Psoas muscle (tissue), 8 donors: Measurements from ENCODE around the gene NME7. TPM values are rescaled to one million over a fixed set of nuclear protein-coding genes. Genes with fewer than 3 reads are reported as not detected.
A peak's percentile ranks its signal among the peaks of the same experiment; 100 is the strongest.

Experiments used
- ATAC-seq, 4 donors: fragments of 200-7000 bp; cut with Tn5 transposase; one replicate each; pipeline ENCODE4 v1.9.1; 2020; ENCODE audit warnings: moderate library complexity in 3 of 4, mild to moderate bottlenecking in 2 of 4
- DNase-seq, 2 donors: peaks; one replicate each; pipeline ENCODE4 v3.0.0-alpha.2; 2020
- H3K27ac ChIP-seq: fragments of 200-600 bp; one replicate; pipeline ENCODE4 v1.8.0; 2022
- H3K27me3 ChIP-seq, 3 donors: fragments of 200-600 bp in 1 of 3; one replicate each; pipeline versions ENCODE4 v1.6.1 to v1.8.0; 2013 to 2022; ENCODE audit warnings: low read length in 2 of 3, mild to moderate bottlenecking in 2 of 3, moderate library complexity in 1 of 3; ENCODE audit not compliant: insufficient read depth in 3 of 3
- H3K36me3 ChIP-seq, 2 donors: fragments of 200-600 bp in 1 of 2; one replicate each; pipeline versions ENCODE4 v1.6.1 to v1.8.0; 2013 to 2022; ENCODE audit warnings: low read depth in 1 of 2, mild to moderate bottlenecking in 1 of 2, moderate library complexity in 1 of 2; ENCODE audit not compliant: insufficient read depth in 1 of 2
- H3K4me1 ChIP-seq: fragments of 200-600 bp; one replicate; pipeline ENCODE4 v1.8.0; 2022
- H3K4me3 ChIP-seq: fragments of 200-600 bp; one replicate; pipeline ENCODE4 v1.8.0; 2022; ENCODE audit warnings: mild to moderate bottlenecking
- H3K9me3 ChIP-seq: fragments of 200-600 bp; one replicate; pipeline ENCODE4 v1.8.0; 2022
- WGBS, 3 donors: extraction: QIAGEN DNeasy Blood & Tissue Kit; methylation state at CpG; one replicate each; pipeline versions ENCODE4 v1.1.6 to v1.1.7; 2013; 5-methylcytosine and 5-hydroxymethylcytosine counted together
- intact Hi-C, 2 donors: fragments of 100-400 bp; cut with DNase I; formaldehyde crosslinking; loops; one replicate each; pipeline versions ENCODE4 v1.11.0 to v1.14.2; 2022
- polyA plus RNA-seq, 3 donors: library from polyadenylated mRNA; stranded (reverse); fragments of 200-250 nt; gene quantifications; one replicate each; pipeline ENCODE4 v1.2.3, GENCODE V29; 2013
- total RNA-seq, 4 donors: library from RNA; stranded (reverse); fragmentation: NEBNext Ultra II Directional in 2 of 4; extraction: Animal tissue kit (Norgen Biotek cat#: 25700) in 2 of 4; gene quantifications; one replicate each; pipeline versions ENCODE4 v1.2.1 to v1.2.4, GENCODE V29; 2021 to 2023
- TF ChIP-seq, protein P1 (sequence below): fragments of 200-600 bp; IDR thresholded peaks from one replicate; pipeline ENCODE4 v1.8.0; 2022; ENCODE audit warnings: antibody characterized with exemption
- donor health status: healthy with polysubstance abuse.
- donor health status: DM: no; HTN: no; CAD: no; lungs with moderate emphysema.
- donor health status: Bipolar disorder and iron deficiency.
- donor health status: healthy.
- donor health status: DM: yes; HTN: yes; CAD: no.
- donor health status: DM: no; HTN: no; CAD: no.
- donor health status: DM: no; HTN: no; CAD: no.
- donor health status: DM: yes; HTN: yes; CAD: no.

The NME7 gene
- total and polyA plus RNA-seq, 7 donors = 3.9 to 14.1 (median 4.8) TPM

DNA sequence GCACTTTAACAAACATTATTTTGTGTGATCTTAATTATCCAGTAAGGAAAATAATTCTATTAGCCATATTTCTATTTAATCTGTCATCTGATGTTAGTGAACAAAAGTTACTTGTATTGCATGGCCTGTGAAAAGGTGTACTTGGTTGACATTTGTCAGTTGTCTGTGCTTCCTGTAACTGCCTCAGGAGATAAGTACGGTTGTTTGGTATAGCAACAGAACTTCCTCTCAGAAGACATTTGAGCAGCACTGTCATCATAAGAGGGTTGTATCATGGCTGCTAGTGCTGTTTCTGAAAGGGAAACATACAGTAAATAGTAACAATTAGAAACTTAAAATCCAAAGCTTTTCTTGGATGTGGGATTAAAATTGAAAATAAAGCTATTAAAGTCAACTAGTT lies 3.8 kb upstream of the NME7 start:
- no peak overlapping the region for H3K4me3 ChIP-seq
- H3K4me1 ChIP-seq = peaks cover 18% of the 10 kb centered on the region
- no peak for ATAC-seq
- DNase-seq = no peak
- TF ChIP-seq, protein P1, sequence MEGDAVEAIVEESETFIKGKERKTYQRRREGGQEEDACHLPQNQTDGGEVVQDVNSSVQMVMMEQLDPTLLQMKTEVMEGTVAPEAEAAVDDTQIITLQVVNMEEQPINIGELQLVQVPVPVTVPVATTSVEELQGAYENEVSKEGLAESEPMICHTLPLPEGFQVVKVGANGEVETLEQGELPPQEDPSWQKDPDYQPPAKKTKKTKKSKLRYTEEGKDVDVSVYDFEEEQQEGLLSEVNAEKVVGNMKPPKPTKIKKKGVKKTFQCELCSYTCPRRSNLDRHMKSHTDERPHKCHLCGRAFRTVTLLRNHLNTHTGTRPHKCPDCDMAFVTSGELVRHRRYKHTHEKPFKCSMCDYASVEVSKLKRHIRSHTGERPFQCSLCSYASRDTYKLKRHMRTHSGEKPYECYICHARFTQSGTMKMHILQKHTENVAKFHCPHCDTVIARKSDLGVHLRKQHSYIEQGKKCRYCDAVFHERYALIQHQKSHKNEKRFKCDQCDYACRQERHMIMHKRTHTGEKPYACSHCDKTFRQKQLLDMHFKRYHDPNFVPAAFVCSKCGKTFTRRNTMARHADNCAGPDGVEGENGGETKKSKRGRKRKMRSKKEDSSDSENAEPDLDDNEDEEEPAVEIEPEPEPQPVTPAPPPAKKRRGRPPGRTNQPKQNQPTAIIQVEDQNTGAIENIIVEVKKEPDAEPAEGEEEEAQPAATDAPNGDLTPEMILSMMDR = no peak
- no peaks in the 10 kb centered on the region for H3K27me3 ChIP-seq
- WGBS, 3 donors = 66 to 76% (median 71%) methylated on average over 1 of the region's 1 CpG
- peaks cover under 1 to 47% of the 10 kb centered on the region in 2 donors for H3K36me3 ChIP-seq
- H3K27ac ChIP-seq = no peak overlapping the region
- no peaks in the 10 kb centered on the region for H3K9me3 ChIP-seq
- intact Hi-C loops = loop anchor here (10.0 kb wide), 1 partner anchor 173 kb away; no protein-coding TSS in a partner anchor

DNA sequence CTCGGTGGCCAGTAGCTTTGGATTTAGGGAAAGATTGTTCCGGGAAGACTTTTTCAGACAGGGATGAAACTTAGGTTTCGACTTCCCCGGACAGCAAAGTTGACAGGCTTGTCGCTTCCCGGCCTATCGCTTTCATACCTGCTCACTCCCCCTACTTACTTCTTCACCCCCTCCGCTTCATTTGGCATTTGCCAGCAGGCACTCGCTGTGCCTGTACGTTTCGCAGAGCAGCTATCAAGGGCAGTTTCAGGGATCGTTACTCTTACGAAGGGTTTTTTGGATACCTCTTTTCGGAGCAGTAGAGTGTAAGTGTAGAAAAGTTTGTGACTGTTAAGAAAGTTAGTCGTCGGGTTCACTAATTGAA lies 791 bp upstream of the NME7 start:
- 0 to 2% (median 0%) methylated on average over 16 of the region's 16 CpGs for WGBS, 3 donors

DNA sequence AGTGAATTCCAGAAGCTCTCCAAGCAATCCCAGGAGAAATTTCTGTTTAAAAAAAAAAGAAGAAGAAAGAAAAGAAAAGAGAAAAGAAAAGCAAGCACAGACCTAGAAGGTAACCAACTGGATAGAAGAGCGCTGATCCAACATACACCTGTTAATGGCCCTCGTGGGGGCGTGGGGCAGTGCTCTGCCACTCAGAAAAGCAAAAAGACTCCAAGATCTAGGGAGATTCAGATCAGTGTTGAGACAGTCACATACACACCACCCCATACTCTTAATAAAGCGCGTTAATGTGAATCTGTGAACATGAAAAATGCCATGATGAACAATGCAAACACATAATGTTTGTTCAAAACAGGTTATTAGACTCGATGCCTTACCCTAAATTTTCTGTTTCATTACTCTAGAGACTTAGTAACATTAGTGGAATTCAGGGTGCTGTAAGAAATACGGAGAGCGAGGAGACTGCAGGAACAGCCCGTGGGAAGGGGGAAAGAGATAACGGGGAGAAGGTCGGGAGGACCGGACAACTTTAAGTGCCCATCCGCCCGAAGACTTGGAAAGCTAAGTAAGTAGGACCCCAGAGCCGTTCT lies 406 bp downstream of the NME7 start:
- H3K9me3 ChIP-seq = no peaks in the 10 kb centered on the region
- H3K27me3 ChIP-seq = no peaks in the 10 kb centered on the region
- peak overlapping the region; percentile 91 for H3K27ac ChIP-seq
- H3K36me3 ChIP-seq = peaks cover 0 to 29% of the 10 kb centered on the region in 2 donors
- H3K4me3 ChIP-seq = peak overlapping the region; percentile 88
- WGBS, 3 donors = 8 to 10% (median 8%) methylated on average over 15 of the region's 15 CpGs
- no peak for DNase-seq
- intact Hi-C loops = loop anchor here in 1 of 2 donors (10.0 kb wide), 1 partner anchor 118 kb away; the partner anchor contains the start of gene SLC19A2
- H3K4me1 ChIP-seq = peaks cover 18% of the 10 kb centered on the region
- ATAC-seq = no peak
- TF ChIP-seq, protein P1 = no peak

More for the DNA sequence above, 791 bp upstream of the NME7 start:
- ATAC-seq = peak in 2 of 4 donors; percentile 15 to 46
- intact Hi-C loops = loop anchor here in 1 of 2 donors (10.0 kb wide), 1 partner anchor 116 kb away; the partner anchor contains the start of gene SLC19A2
- peak overlapping the region; percentile 88 for H3K4me3 ChIP-seq
- no peaks in the 10 kb centered on the region for H3K9me3 ChIP-seq
- no peak for DNase-seq
- peak overlapping the region; percentile 91 for H3K27ac ChIP-seq
- TF ChIP-seq, protein P1 = no peak
- no peaks in the 10 kb centered on the region for H3K27me3 ChIP-seq
- peaks cover 18% of the 10 kb centered on the region for H3K4me1 ChIP-seq
- H3K36me3 ChIP-seq = peaks cover 0 to 41% of the 10 kb centered on the region in 2 donors

DNA sequence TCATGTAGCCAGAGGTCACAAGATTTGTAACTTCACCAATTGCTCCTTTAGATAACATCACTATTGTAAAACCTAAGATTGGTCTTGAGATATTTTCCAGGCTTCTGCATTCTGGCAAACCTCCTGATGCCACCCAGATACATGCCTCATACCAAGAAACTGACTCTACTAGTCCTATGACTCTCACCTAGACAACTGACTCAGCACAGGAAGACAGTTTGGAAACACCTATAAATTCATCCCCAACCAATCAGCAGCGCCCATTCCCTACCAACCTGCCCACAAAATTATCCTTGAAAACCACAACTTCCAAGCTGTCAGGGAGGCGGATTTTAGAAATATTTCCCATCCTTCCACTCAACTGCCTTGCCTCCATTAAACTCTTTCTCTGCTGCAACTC lies 2.6 kb downstream of the NME7 start:
- Histone ChIP-seq H3K27me3 (no peaks in the 10 kb centered on the region), H3K27ac (no peak overlapping the region), H3K9me3 (no peaks in the 10 kb centered on the region), H3K4me3 (no peak overlapping the region), H3K36me3 (peaks cover 0 to 7% of the 10 kb centered on the region in 2 donors), H3K4me1 (peaks cover 15% of the 10 kb centered on the region)
- 95 to 98% (median 98%) methylated on average over 2 of the region's 2 CpGs for WGBS, 3 donors
- TF ChIP-seq, protein P1 = no peak
- ATAC-seq (no peak), DNase-seq (no peak)
- intact Hi-C loops = loop anchor here in 1 of 2 donors (10.0 kb wide), 1 partner anchor 120 kb away; the partner anchor contains the start of gene SLC19A2
